ENCODE measurements around the gene STXBP5.

Gene STXBP5

DNA sequence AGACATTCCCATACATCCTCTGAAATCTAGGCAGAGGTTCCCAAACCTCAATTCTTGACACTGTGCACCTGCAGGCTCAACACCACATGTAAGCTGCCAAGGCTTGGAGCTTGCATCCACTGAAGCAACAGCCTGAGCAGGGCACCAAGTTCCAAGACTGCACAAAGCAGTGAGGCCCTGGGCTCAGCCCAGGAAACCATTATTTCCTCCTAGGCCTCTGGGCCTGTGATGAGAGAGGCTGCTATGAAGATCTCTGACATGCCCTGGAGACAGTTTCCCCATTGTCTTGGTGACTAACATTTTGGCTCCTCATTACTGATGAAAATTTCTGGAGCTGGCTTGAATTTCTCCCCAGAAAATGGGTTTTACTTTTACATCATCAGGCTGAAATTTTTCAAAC, 196.8 kb downstream of the STXBP5 start:
- no peaks in the 10 kb centered on the region for H3K79me2 ChIP-seq (ENCODE audit: control insufficient read depth, low read length)
- no peaks in the 10 kb centered on the region for H4K20me1 ChIP-seq (ENCODE audit: control insufficient read depth, insufficient read depth, low read depth, low read length)
- TF ChIP-seq EZH2phosphoT487 (IDR thresholded peaks at IDR 0.05; ENCODE audit: borderline replicate concordance, low read length), result no peak
- TF ChIP-seq, protein P1, sequence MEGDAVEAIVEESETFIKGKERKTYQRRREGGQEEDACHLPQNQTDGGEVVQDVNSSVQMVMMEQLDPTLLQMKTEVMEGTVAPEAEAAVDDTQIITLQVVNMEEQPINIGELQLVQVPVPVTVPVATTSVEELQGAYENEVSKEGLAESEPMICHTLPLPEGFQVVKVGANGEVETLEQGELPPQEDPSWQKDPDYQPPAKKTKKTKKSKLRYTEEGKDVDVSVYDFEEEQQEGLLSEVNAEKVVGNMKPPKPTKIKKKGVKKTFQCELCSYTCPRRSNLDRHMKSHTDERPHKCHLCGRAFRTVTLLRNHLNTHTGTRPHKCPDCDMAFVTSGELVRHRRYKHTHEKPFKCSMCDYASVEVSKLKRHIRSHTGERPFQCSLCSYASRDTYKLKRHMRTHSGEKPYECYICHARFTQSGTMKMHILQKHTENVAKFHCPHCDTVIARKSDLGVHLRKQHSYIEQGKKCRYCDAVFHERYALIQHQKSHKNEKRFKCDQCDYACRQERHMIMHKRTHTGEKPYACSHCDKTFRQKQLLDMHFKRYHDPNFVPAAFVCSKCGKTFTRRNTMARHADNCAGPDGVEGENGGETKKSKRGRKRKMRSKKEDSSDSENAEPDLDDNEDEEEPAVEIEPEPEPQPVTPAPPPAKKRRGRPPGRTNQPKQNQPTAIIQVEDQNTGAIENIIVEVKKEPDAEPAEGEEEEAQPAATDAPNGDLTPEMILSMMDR (IDR thresholded peaks at IDR 0.05; ENCODE audit: low read depth, low read length, poor library complexity, severe bottlenecking), result no peak
- no peaks in the 10 kb centered on the region for H3K9me2 ChIP-seq (replicated peaks; ENCODE audit: control insufficient read depth, low read length)
- no peak overlapping the region for H3K27ac ChIP-seq (ENCODE audit: low read depth, low read length)
- H3F3A ChIP-seq (ENCODE audit: control insufficient read depth, insufficient read depth), result no peaks in the 10 kb centered on the region
- H3K4me1 ChIP-seq (ENCODE audit: control insufficient read depth, low read length), result no peaks in the 10 kb centered on the region
- H3K4me3 ChIP-seq (ENCODE audit: low read length), result no peak overlapping the region
- no peak overlapping the region for H3K4me2 ChIP-seq (ENCODE audit: low read length)
- no peaks in the 10 kb centered on the region for H3K9me3 ChIP-seq (ENCODE audit: control insufficient read depth, insufficient read depth, low read length)
- H3K27me3 ChIP-seq (ENCODE audit: control insufficient read depth, low read length), result no peaks in the 10 kb centered on the region
- H3K36me3 ChIP-seq (ENCODE audit: control insufficient read depth, low read length), result no peaks in the 10 kb centered on the region

DNA sequence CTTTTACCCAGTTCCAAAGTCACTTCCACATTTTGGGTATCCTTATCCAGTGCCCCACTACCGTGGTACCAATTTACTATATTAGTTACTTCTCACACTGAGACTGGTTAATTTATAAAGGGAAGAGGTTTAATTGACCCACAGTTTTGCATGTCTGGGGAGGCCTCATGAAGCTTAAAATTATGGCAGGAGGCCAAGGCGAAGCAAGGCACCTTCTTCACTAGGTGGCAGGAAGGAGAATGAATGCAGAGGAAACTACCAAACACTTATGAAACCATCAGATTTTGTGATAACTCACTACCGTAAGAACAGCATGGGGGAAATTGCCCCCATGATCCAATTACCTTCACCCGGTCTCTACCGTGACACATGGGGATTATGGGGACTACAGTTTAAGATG, 197.6 kb downstream of the STXBP5 start:
- Histone ChIP-seq H3K27ac (ENCODE audit: low read depth, low read length) (no peak overlapping the region), H3K36me3 (ENCODE audit: control insufficient read depth, low read length) (no peaks in the 10 kb centered on the region), H3K9me2 (replicated peaks; ENCODE audit: control insufficient read depth, low read length) (no peaks in the 10 kb centered on the region), H4K20me1 (ENCODE audit: control insufficient read depth, insufficient read depth, low read depth, low read length) (no peaks in the 10 kb centered on the region), H3K4me1 (ENCODE audit: control insufficient read depth, low read length) (no peaks in the 10 kb centered on the region), H3K79me2 (ENCODE audit: control insufficient read depth, low read length) (no peaks in the 10 kb centered on the region), H3K4me2 (ENCODE audit: low read length) (no peak overlapping the region), H3F3A (ENCODE audit: control insufficient read depth, insufficient read depth) (no peaks in the 10 kb centered on the region), H3K27me3 (ENCODE audit: control insufficient read depth, low read length) (no peaks in the 10 kb centered on the region), H3K4me3 (ENCODE audit: low read length) (no peak overlapping the region), H3K9me3 (ENCODE audit: control insufficient read depth, insufficient read depth, low read length) (no peaks in the 10 kb centered on the region)
- TF ChIP-seq, protein P1 (IDR thresholded peaks at IDR 0.05; ENCODE audit: low read depth, low read length, poor library complexity, severe bottlenecking), result no peak
- TF ChIP-seq EZH2phosphoT487 (IDR thresholded peaks at IDR 0.05; ENCODE audit: borderline replicate concordance, low read length), result no peak

DNA sequence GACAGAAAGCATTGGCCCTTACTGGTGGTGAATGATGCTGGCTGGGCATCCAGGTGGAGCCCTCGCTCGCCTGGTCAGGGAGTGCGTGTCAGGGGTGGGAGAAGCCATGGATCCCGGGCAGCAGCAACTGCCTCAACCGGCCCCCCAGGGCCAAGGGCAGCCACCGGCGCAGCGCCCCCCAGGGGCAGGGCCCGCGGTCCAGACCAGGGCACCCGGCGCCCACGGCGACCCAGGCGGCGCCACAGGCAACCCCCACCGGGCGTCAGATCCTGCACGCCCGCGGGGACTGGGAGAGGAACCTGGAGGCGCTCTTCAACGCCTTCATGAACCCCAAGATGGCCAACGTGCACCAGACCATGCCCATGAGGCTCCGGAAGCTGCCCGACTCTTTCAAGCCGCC, 202.6 kb downstream of the STXBP5 start:
- no peak overlapping the region for H3K4me3 ChIP-seq (ENCODE audit: low read length)
- no peaks in the 10 kb centered on the region for H3K9me2 ChIP-seq (replicated peaks; ENCODE audit: control insufficient read depth, low read length)
- H4K20me1 ChIP-seq (ENCODE audit: control insufficient read depth, insufficient read depth, low read depth, low read length), result no peaks in the 10 kb centered on the region
- no peaks in the 10 kb centered on the region for H3F3A ChIP-seq (ENCODE audit: control insufficient read depth, insufficient read depth)
- no peaks in the 10 kb centered on the region for H3K27me3 ChIP-seq (ENCODE audit: control insufficient read depth, low read length)
- H3K79me2 ChIP-seq (ENCODE audit: control insufficient read depth, low read length), result no peaks in the 10 kb centered on the region
- H3K36me3 ChIP-seq (ENCODE audit: control insufficient read depth, low read length), result no peaks in the 10 kb centered on the region
- peaks cover 6% of the 10 kb centered on the region for H3K9me3 ChIP-seq (ENCODE audit: control insufficient read depth, insufficient read depth, low read length)
- no peak overlapping the region for H3K27ac ChIP-seq (ENCODE audit: low read depth, low read length)
- H3K4me1 ChIP-seq (ENCODE audit: control insufficient read depth, low read length), result no peaks in the 10 kb centered on the region
- TF ChIP-seq EZH2phosphoT487 (IDR thresholded peaks at IDR 0.05; ENCODE audit: borderline replicate concordance, low read length), result no peak
- TF ChIP-seq, protein P1 (IDR thresholded peaks at IDR 0.05; ENCODE audit: low read depth, low read length, poor library complexity, severe bottlenecking), result no peak
- no peak overlapping the region for H3K4me2 ChIP-seq (ENCODE audit: low read length)

DNA sequence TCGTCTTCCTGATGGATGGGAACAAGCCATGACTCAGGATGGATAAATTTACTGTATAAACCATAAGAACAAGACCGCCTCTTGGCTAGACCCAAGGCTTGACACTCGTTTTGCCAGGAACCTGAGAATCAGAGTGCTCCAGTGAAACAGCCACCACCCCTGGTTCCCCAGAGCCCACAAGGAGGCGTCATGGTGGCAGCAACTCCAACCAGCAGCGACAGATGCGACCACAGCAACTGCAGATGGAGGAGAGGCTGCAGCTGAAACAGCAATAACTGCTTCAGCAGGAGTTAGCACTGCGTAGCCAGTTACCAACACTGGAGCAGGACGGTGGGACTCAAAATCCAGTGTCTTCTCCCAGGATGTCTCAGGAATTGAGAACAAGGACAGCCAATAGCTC, 203.4 kb downstream of the STXBP5 start:
- TF ChIP-seq, protein P1 (IDR thresholded peaks at IDR 0.05; ENCODE audit: low read depth, low read length, poor library complexity, severe bottlenecking), result no peak
- no peak for TF ChIP-seq EZH2phosphoT487 (IDR thresholded peaks at IDR 0.05; ENCODE audit: borderline replicate concordance, low read length)
- Histone ChIP-seq H3K4me2 (ENCODE audit: low read length) (no peak overlapping the region), H3K36me3 (ENCODE audit: control insufficient read depth, low read length) (no peaks in the 10 kb centered on the region), H3K9me2 (replicated peaks; ENCODE audit: control insufficient read depth, low read length) (no peaks in the 10 kb centered on the region), H3F3A (ENCODE audit: control insufficient read depth, insufficient read depth) (no peaks in the 10 kb centered on the region), H3K4me3 (ENCODE audit: low read length) (no peak overlapping the region), H3K27me3 (ENCODE audit: control insufficient read depth, low read length) (no peaks in the 10 kb centered on the region), H3K79me2 (ENCODE audit: control insufficient read depth, low read length) (no peaks in the 10 kb centered on the region), H4K20me1 (ENCODE audit: control insufficient read depth, insufficient read depth, low read depth, low read length) (no peaks in the 10 kb centered on the region), H3K27ac (ENCODE audit: low read depth, low read length) (no peak overlapping the region), H3K9me3 (ENCODE audit: control insufficient read depth, insufficient read depth, low read length) (peaks cover 6% of the 10 kb centered on the region), H3K4me1 (ENCODE audit: control insufficient read depth, low read length) (no peaks in the 10 kb centered on the region)

All from DOHH2 (cell line).